Subcutaneous adipose tissue (tissue), 4 donors: ENCODE measurements around the gene SND1. TPM values are rescaled to one million over a fixed set of nuclear protein-coding genes. Genes with fewer than 3 reads are reported as not detected.

Experiments
- CTCF ChIP-seq: fragments of 450-650 bp; IDR thresholded peaks from one replicate; pipeline ENCODE4 v1.5.1; 2016; ENCODE audit warnings: low read depth, mild to moderate bottlenecking, control low read depth, antibody characterized with exemption, moderate library complexity
- total RNA-seq, 4 donors: library from RNA; depleted of rRNA; stranded (reverse); fragments of >200 nt; gene quantifications; one replicate each; pipeline ENCODE4 v1.1.0, GENCODE V29; 2016

The SND1 gene
- total RNA-seq, 4 donors from 2014 or later, result 73.9 to 98.3 (median 88.9) TPM

GRCh38 chr7:127904670-127904985 is 252.6 kb downstream of the SND1 start:
- TF ChIP-seq CTCF, result no peak

GRCh38 chr7:127905021-127905420 is 253.0 kb downstream of the SND1 start:
- TF ChIP-seq CTCF, result no peak

GRCh38 chr7:127905491-127906330 is 253.7 kb downstream of the SND1 start:
- no peak for TF ChIP-seq CTCF

- no peak for TF ChIP-seq CTCF
Measured at GRCh38 chr7:127907110-127908040, 255.4 kb downstream of the SND1 start.

- TF ChIP-seq CTCF, result no peak
Measured at GRCh38 chr7:127908430-127909258, 256.6 kb downstream of the SND1 start.

GRCh38 chr7:127909424-127910152 is 257.6 kb downstream of the SND1 start:
- TF ChIP-seq CTCF, result no peak
